ENCODE data around the gene DUSP9. TPM values are rescaled to one million over a fixed set of nuclear protein-coding genes. Genes with fewer than 3 reads are reported as not detected.

DUSP9 gene
- polyA plus RNA-seq, 1 donor (not counting 4 experiments of a cell fraction or from before 2014, with no cell fraction given) = 0.47 TPM

- no peaks in the 10 kb centered on the region for H3K9me3 ChIP-seq (ENCODE audit: control insufficient read depth, low read depth, low read length)
- H3K27ac ChIP-seq (ENCODE audit: control insufficient read depth, insufficient read depth, low read length) = no peak overlapping the region
- no peaks in the 10 kb centered on the region for H4K20me1 ChIP-seq (ENCODE audit: control insufficient read depth, extremely low read depth, insufficient read depth, low read length)
- no peak overlapping the region for H3K4me3 ChIP-seq (ENCODE audit: control insufficient read depth in 2 of 3, extremely low read depth in 1 of 3, insufficient read depth in 2 of 3, low read depth in 1 of 3, low read length in 3 of 3)
- no peak overlapping the region for H3K4me2 ChIP-seq (ENCODE audit: control insufficient read depth, extremely low read depth, insufficient read depth, low read depth, low read length)
- no peaks in the 10 kb centered on the region for H3K4me1 ChIP-seq (ENCODE audit: control insufficient read depth, extremely low read depth, insufficient read depth, low read length)
- FAIRE-seq (no peak), DNase-seq (ENCODE audit: low read depth, low spot score) (no peak)
- H3K9ac ChIP-seq (ENCODE audit: control insufficient read depth, extremely low read depth, insufficient read depth, low read length) = no peak overlapping the region
- dilution Hi-C loops (cut with MboI; ENCODE audit: extremely low pct_ligation_motif_present, low sequenced_read_pairs) = no loop called here
- H3K9me1 ChIP-seq (ENCODE audit: control insufficient read depth, extremely low read depth, insufficient read depth, low read length) = no peaks in the 10 kb centered on the region
- no peaks in the 10 kb centered on the region for H3K27me3 ChIP-seq (ENCODE audit: control insufficient read depth, extremely low read depth, insufficient read depth, low read length)
- no peak overlapping the region for H2AFZ ChIP-seq (ENCODE audit: control insufficient read depth, low read length)
- no peak for TF ChIP-seq CTCF (optimal IDR thresholded peaks at IDR 0.05 in 1 of 3, IDR thresholded peaks at IDR 0.05 in 1 of 3, conservative IDR thresholded peaks at IDR 0.05 in 1 of 3; ENCODE audit: extremely low read depth in 1 of 3, insufficient read depth in 2 of 3, low read length in 3 of 3)
- TF ChIP-seq EZH2 (IDR thresholded peaks at IDR 0.05; ENCODE audit: low read length) = no peak
- H3K79me2 ChIP-seq (ENCODE audit: control insufficient read depth, insufficient read depth, low read length) = no peaks in the 10 kb centered on the region
- H3K36me3 ChIP-seq (ENCODE audit: control insufficient read depth in 2 of 2, extremely low read depth in 1 of 2, insufficient read depth in 2 of 2, low read length in 2 of 2) = no peaks in the 10 kb centered on the region
Observed at GRCh38 chrX:153621949-153622598, 24.9 kb upstream of the DUSP9 start.

DNA sequence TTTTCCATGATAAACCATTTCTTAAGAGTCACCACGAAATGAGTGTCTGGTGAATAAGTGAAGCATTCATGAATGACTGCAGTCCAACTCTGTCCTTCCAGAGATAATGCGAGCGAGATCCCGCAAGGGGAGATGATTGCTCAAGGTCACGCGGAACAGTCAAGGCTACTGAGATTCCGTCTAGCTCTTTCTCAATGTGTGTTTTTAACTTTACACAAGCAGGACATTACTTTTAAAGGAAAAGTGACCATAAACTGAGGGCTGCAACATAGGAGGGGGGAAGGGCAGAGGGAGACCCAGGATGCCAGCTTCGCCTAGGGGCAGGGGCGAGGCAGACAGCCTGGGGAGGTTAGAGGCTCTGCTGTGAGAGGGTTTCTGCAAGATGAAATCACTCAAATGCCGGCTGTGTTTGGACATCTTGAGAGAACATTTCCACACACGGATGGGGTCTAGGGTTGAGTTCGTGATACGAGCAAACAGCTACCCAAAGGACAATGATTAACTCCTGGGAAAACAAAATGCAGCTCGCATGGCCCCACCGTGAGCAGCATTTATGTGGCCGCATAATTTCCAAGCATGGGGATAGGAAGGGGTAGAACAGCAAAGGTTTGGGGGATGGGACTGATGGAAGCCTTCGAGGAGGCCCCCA lies 24.2 kb upstream of the DUSP9 start:
- no peak for DNase-seq (ENCODE audit: low read depth, low spot score)
- Histone ChIP-seq H3K9me1 (ENCODE audit: control insufficient read depth, extremely low read depth, insufficient read depth, low read length) (no peaks in the 10 kb centered on the region), H3K9me3 (ENCODE audit: control insufficient read depth, low read depth, low read length) (no peaks in the 10 kb centered on the region), H2AFZ (ENCODE audit: control insufficient read depth, low read length) (no peak overlapping the region), H3K4me1 (ENCODE audit: control insufficient read depth, extremely low read depth, insufficient read depth, low read length) (no peaks in the 10 kb centered on the region), H3K27ac (ENCODE audit: control insufficient read depth, insufficient read depth, low read length) (no peak overlapping the region), H3K79me2 (ENCODE audit: control insufficient read depth, insufficient read depth, low read length) (no peaks in the 10 kb centered on the region), H3K9ac (ENCODE audit: control insufficient read depth, extremely low read depth, insufficient read depth, low read length) (no peak overlapping the region), H3K4me2 (ENCODE audit: control insufficient read depth, extremely low read depth, insufficient read depth, low read depth, low read length) (no peak overlapping the region), H3K27me3 (ENCODE audit: control insufficient read depth, extremely low read depth, insufficient read depth, low read length) (no peaks in the 10 kb centered on the region), H4K20me1 (ENCODE audit: control insufficient read depth, extremely low read depth, insufficient read depth, low read length) (no peaks in the 10 kb centered on the region), H3K36me3 (ENCODE audit: control insufficient read depth in 2 of 2, extremely low read depth in 1 of 2, insufficient read depth in 2 of 2, low read length in 2 of 2) (no peaks in the 10 kb centered on the region), H3K4me3 (ENCODE audit: control insufficient read depth in 2 of 3, extremely low read depth in 1 of 3, insufficient read depth in 2 of 3, low read depth in 1 of 3, low read length in 3 of 3) (no peak overlapping the region)
- no peak for FAIRE-seq
- dilution Hi-C loops (cut with MboI; ENCODE audit: extremely low pct_ligation_motif_present, low sequenced_read_pairs) = no loop called here
- TF ChIP-seq EZH2 (IDR thresholded peaks at IDR 0.05; ENCODE audit: low read length) = no peak
- TF ChIP-seq CTCF (optimal IDR thresholded peaks at IDR 0.05 in 1 of 3, IDR thresholded peaks at IDR 0.05 in 1 of 3, conservative IDR thresholded peaks at IDR 0.05 in 1 of 3; ENCODE audit: extremely low read depth in 1 of 3, insufficient read depth in 2 of 3, low read length in 3 of 3) = no peak

Data from keratinocyte (primary cell).